Measurements from ENCODE around the gene GLB1L2. TPM values are rescaled to one million over a fixed set of nuclear protein-coding genes. Genes with fewer than 3 reads are reported as not detected.
"Not testable (repeated sequence)": the region's sequence is repeated elsewhere in the genome, so short reads cannot be mapped to it uniquely, and the experiment has no call there.

Gene GLB1L2
- polyA plus RNA-seq, 1 of the 3 experiments (the other 2 are of a cell fraction), result 3.4 TPM

GRCh38 chr11:134313821-134314607 lies 17.8 kb upstream of the GLB1L2 start (continued):
- no peak for TF ChIP-seq ZBTB33 (IDR thresholded peaks at IDR 0.05; ENCODE audit: borderline replicate concordance, low read depth)
- no peak for TF ChIP-seq GABPA (IDR thresholded peaks at IDR 0.05; ENCODE audit: low read depth)
- no peak for TF ChIP-seq RXRA (IDR thresholded peaks at IDR 0.05; ENCODE audit: borderline replicate concordance, low read depth)
- no peak for TF ChIP-seq POLR2AphosphoS5 (IDR thresholded peaks at IDR 0.05; ENCODE audit: low read depth, low read length)
- no peak for TF ChIP-seq RFX5 (IDR thresholded peaks at IDR 0.05; ENCODE audit: low read length)

- 45% methylated on average over 3 of the region's 3 CpGs for WGBS (ENCODE audit: low lambda C conversion rate)
- CTCF ChIA-PET, result interaction anchor here (1.2 kb wide), 1 partner anchor 55 kb away, joined by 3 read pairs; no protein-coding TSS in a partner anchor
These were observed 14.7 kb upstream of the GLB1L2 start for GRCh38 chr11:134317103-134317502.

GRCh38 chr11:134321373-134321772 lies 10.4 kb upstream of the GLB1L2 start:
- CTCF ChIA-PET, POLR2A ChIA-PET: not testable (repeated sequence)
- 53% methylated on average over 2 of the region's 2 CpGs for WGBS (ENCODE audit: low lambda C conversion rate)

More at GRCh38 chr11:134317103-134317502, 14.7 kb upstream of the GLB1L2 start:
- H3K27me3 ChIP-seq (ENCODE audit: insufficient read depth), result no peaks in the 10 kb centered on the region
- TF ChIP-seq EP300 (IDR thresholded peaks at IDR 0.05; ENCODE audit: borderline replicate concordance in 1 of 2, low read depth in 1 of 2, low read length in 1 of 2) (no peak), JUND (IDR thresholded peaks at IDR 0.05) (no peak), MXI1 (IDR thresholded peaks at IDR 0.05; ENCODE audit: low read depth, low read length) (no peak), USF2 (IDR thresholded peaks at IDR 0.05; ENCODE audit: borderline replicate concordance, low read depth, low read length) (no peak), MEF2A (IDR thresholded peaks at IDR 0.05; ENCODE audit: borderline replicate concordance, low read depth) (no peak), TAF1 (IDR thresholded peaks at IDR 0.05; ENCODE audit: borderline replicate concordance, low read depth, low read length) (no peak), GATA2 (CRISPR knock-in tag; IDR thresholded peaks at IDR 0.05) (no peak), SMC3 (IDR thresholded peaks at IDR 0.05; ENCODE audit: low read depth, low read length) (no peak), GABPA (IDR thresholded peaks at IDR 0.05; ENCODE audit: low read depth) (no peak), ELF1 (IDR thresholded peaks at IDR 0.05) (no peak)
- no peak overlapping the region for H2AFZ ChIP-seq (ENCODE audit: low read depth)
- H3K9ac ChIP-seq, result no peak overlapping the region
- H3K9me3 ChIP-seq, result no peaks in the 10 kb centered on the region
- H3K9me2 ChIP-seq, result no peaks in the 10 kb centered on the region
- DNase-seq, result no peak
- POLR2A ChIA-PET, result no interaction called here
- H4K20me1 ChIP-seq (ENCODE audit: insufficient read depth), result no peaks in the 10 kb centered on the region
- no peaks in the 10 kb centered on the region for H3K79me2 ChIP-seq (ENCODE audit: insufficient read depth)
- H3K36me3 ChIP-seq (replicated peaks in 1 of 2; ENCODE audit: control insufficient read depth in 1 of 2, insufficient read depth in 2 of 2, low read length in 1 of 2), result no peaks in the 10 kb centered on the region
- H3K27ac ChIP-seq (ENCODE audit: low read depth in 2 of 2, low read length in 1 of 2), result no peak overlapping the region
- H3K4me1 ChIP-seq (ENCODE audit: control insufficient read depth in 1 of 2, insufficient read depth in 2 of 2, low read depth in 1 of 2, low read length in 1 of 2), result no peaks in the 10 kb centered on the region; a peak in 1 of 4 replicates
- no peaks in the 10 kb centered on the region for H3F3A ChIP-seq (replicated peaks; ENCODE audit: insufficient read depth)
- no peak overlapping the region for H3K4me2 ChIP-seq
- no peak overlapping the region for H3K4me3 ChIP-seq (ENCODE audit: low read depth in 2 of 2, low read length in 1 of 2)

More at GRCh38 chr11:134321373-134321772, 10.4 kb upstream of the GLB1L2 start:
- not testable (repeated sequence) for H3K9me2 ChIP-seq; H2AFZ ChIP-seq (ENCODE audit: low read depth); H3K27ac ChIP-seq (ENCODE audit: low read depth in 2 of 2, low read length in 1 of 2); H3K4me3 ChIP-seq (ENCODE audit: low read depth in 2 of 2, low read length in 1 of 2); DNase-seq; H3F3A ChIP-seq (replicated peaks; ENCODE audit: insufficient read depth); H3K27me3 ChIP-seq (ENCODE audit: insufficient read depth); H3K4me1 ChIP-seq (ENCODE audit: control insufficient read depth in 1 of 2, insufficient read depth in 2 of 2, low read depth in 1 of 2, low read length in 1 of 2); H4K20me1 ChIP-seq (ENCODE audit: insufficient read depth); H3K4me2 ChIP-seq; H3K79me2 ChIP-seq (ENCODE audit: insufficient read depth); H3K36me3 ChIP-seq (replicated peaks in 1 of 2; ENCODE audit: control insufficient read depth in 1 of 2, insufficient read depth in 2 of 2, low read length in 1 of 2); H3K9ac ChIP-seq; H3K9me3 ChIP-seq
